Heart right ventricle (tissue), 16 donors: ENCODE measurements around the gene TOPAZ1. TPM values are rescaled to one million over a fixed set of nuclear protein-coding genes. Genes with fewer than 3 reads are reported as not detected.

Source experiments
- ATAC-seq, 8 donors: fragments of 200-7000 bp; cut with Tn5 transposase; one replicate each; pipeline ENCODE4 v1.9.1; 2020; ENCODE audit warnings: mild to moderate bottlenecking in 8 of 8, moderate library complexity in 8 of 8, moderate number of reproducible peaks in 1 of 8
- DNase-seq, 2 donors: peaks; one replicate each; pipeline ENCODE4 v3.0.0-alpha.2; 2020
- H3K27ac ChIP-seq, 10 donors: fragments of 200-600 bp; sonication (generic) in 2 of 10; one replicate each; pipeline versions ENCODE4 v1.5.0 to v1.8.0; 2020 to 2022; ENCODE audit warnings: mild to moderate bottlenecking in 3 of 10
- H3K27me3 ChIP-seq, 7 donors: fragments of 200-600 bp; one replicate each; pipeline ENCODE4 v1.8.0; 2021 to 2022; ENCODE audit warnings: mild to moderate bottlenecking in 2 of 7
- H3K36me3 ChIP-seq, 9 donors: fragments of 200-600 bp; sonication (generic) in 1 of 9; one replicate each; pipeline versions ENCODE4 v1.5.0 to v1.8.0; 2020 to 2022; ENCODE audit warnings: mild to moderate bottlenecking in 2 of 9
- H3K4me1 ChIP-seq, 9 donors: fragments of 200-600 bp; sonication (generic) in 1 of 9; one replicate each; pipeline versions ENCODE4 v1.5.0 to v1.8.0; 2020 to 2022; ENCODE audit warnings: mild to moderate bottlenecking in 4 of 9
- H3K4me3 ChIP-seq, 10 donors: fragments of 200-600 bp; sonication (generic) in 2 of 10; one replicate each; pipeline versions ENCODE4 v1.5.0 to v1.8.0; 2020 to 2022; ENCODE audit warnings: mild to moderate bottlenecking in 7 of 10, moderate library complexity in 2 of 10
- H3K9me3 ChIP-seq, 11 donors: fragments of 200-600 bp in 10 of 11; sonication (generic) in 2 of 11; one replicate each; pipeline versions ENCODE4 v1.5.0 to v1.8.0; 2013 to 2022; ENCODE audit warnings: mild to moderate bottlenecking in 2 of 11, control low read depth in 1 of 11, moderate library complexity in 1 of 11
- CTCF ChIP-seq, 9 donors: fragments of 200-600 bp; sonication (generic) in 2 of 9; IDR thresholded peaks; one replicate each; pipeline versions ENCODE4 v1.5.0 to v1.8.0; 2021 to 2022; ENCODE audit warnings: antibody characterized with exemption in 9 of 9, mild to moderate bottlenecking in 5 of 9, moderate library complexity in 1 of 9
- WGBS, 2 donors: extraction: QIAGEN DNeasy Blood & Tissue Kit; methylation state at CpG; one replicate each; pipeline ENCODE4 v1.1.7; 2013; ENCODE audit warnings: inconsistent platforms in 1 of 2; 5-methylcytosine and 5-hydroxymethylcytosine counted together
- intact Hi-C, 10 donors: fragments of 100-400 bp; cut with DNase I; formaldehyde crosslinking; loops; one replicate each; pipeline versions ENCODE4 v1.11.1 to v1.14.2; 2022
- polyA plus RNA-seq, 2 donors: library from polyadenylated mRNA; stranded (reverse); fragments of 200-250 nt; gene quantifications; one replicate each; pipeline ENCODE4 v1.2.3, GENCODE V29; 2013
- total RNA-seq, 10 donors: library from RNA; stranded (reverse); fragmentation: NEBNext Ultra II Directional in 3 of 10; extraction: Animal tissue kit (Norgen Biotek cat#: 25700) in 3 of 10; gene quantifications; one replicate each; pipeline versions ENCODE4 v1.2.1 to v1.2.4, GENCODE V29; 2021 to 2023
- donor health status: Arrhythmogenic right ventricular cardiomyopathy.
- donor health status: ischemic (EF 13 %, LVEDD 7.1; RV severe dilation, severe dysfunction).
- donor health status: healthy with polysubstance abuse.
- donor health status: DM: no; HTN: yes; CAD: no.
- donor health status: DM: no; HTN: no; CAD: no.
- donor health status: ischemic (EF 25% LVEDD 6.9; RV normal size, moderate dysfunction).
- donor health status: ischemic (EF 25% LVEDD 5.7; RV mildly dilated, moderate dysfunction).
- donor health status: healthy.
- donor health status: DM: yes; HTN: yes; CAD: no.
- donor health status: Ischemic cardiomyopathy.
- donor health status: ischemic (EF 35%, LVEDD 5.7; RV mildly dilated, moderate dysfunction).
- donor health status: nonischemic (EF 11% LVEDD 7.7; RV severe dilation, severe dysfunction).
- donor health status: DM: yes; HTN: yes; CAD: no.
- donor health status: PGD.
- donor health status: ischemic (EF 29% LVEDD 5.4; RV normal size, mild dysfunction).
- donor health status: nonischemic (EF 23%, LVEDD 6.1; RV moderate dilation, normal function).

Gene TOPAZ1
- total and polyA plus RNA-seq, 12 donors: not detected

- intact Hi-C loops: loop anchor here in 5 of 10 donors (2.0 to 10.0 kb wide), 4 partner anchors 99 to 177 kb away; no protein-coding TSS in a partner anchor
- Histone ChIP-seq H3K27ac (peak within 1 kb of the TSS; percentile 93 to 98 (median 96)), H3K36me3 (no peaks in the 10 kb centered on the region), H3K4me1 (peaks cover 0 to 44% (median 30%) of the 10 kb centered on the region in 9 donors), H3K27me3 (no peaks in the 10 kb centered on the region), H3K9me3 (no peaks in the 10 kb centered on the region), H3K4me3 (peak within 1 kb of the TSS; percentile 49 to 84 (median 70))
- TF ChIP-seq CTCF (IDR thresholded peaks at IDR 0.05): no peak
- WGBS, 2 donors: 0% methylated on average over 77 of the region's 77 CpGs
- DNase-seq (peak; percentile 97), ATAC-seq (peak; percentile 97 to 99 (median 98))
Observed at GRCh38 chr3:44338010-44338827, 96.5 kb downstream of the TOPAZ1 start, which contains the start of gene TCAIM. Gene TCAIM, plus strand, starts transcription at chr3:44338766. Its CDS starts 16,017 bp downstream, at chr3:44354783.

GRCh38 chr3:44338828-44339127, 97.1 kb downstream of the TOPAZ1 start:
- TF ChIP-seq CTCF (IDR thresholded peaks at IDR 0.05): peak in 1 of 9 donors; percentile 9
- intact Hi-C loops: loop anchor here in 5 of 10 donors (2.0 to 10.0 kb wide), 4 partner anchors 99 to 176 kb away; no protein-coding TSS in a partner anchor
- ATAC-seq (no peak), DNase-seq (no peak)
- Histone ChIP-seq H3K4me1 (peaks cover 0 to 44% (median 34%) of the 10 kb centered on the region in 9 donors), H3K4me3 (peak overlapping the region; percentile 49 to 84 (median 70)), H3K27me3 (no peaks in the 10 kb centered on the region), H3K9me3 (no peaks in the 10 kb centered on the region), H3K36me3 (no peaks in the 10 kb centered on the region), H3K27ac (peak overlapping the region; percentile 93 to 98 (median 96))
- WGBS, 2 donors: 0 to 1% methylated on average over 15 of the region's 15 CpGs

- intact Hi-C loops: loop anchor here in 5 of 10 donors (2.0 to 10.0 kb wide), 4 partner anchors 98 to 175 kb away; no protein-coding TSS in a partner anchor
- peak overlapping the region; percentile 49 to 84 (median 70) for H3K4me3 ChIP-seq
- ATAC-seq (no peak), DNase-seq (no peak)
- no peaks in the 10 kb centered on the region for H3K9me3 ChIP-seq
- H3K27me3 ChIP-seq: no peaks in the 10 kb centered on the region
- no peak for TF ChIP-seq CTCF (IDR thresholded peaks at IDR 0.05)
- H3K27ac ChIP-seq: peak overlapping the region; percentile 93 to 98 (median 96)
- H3K4me1 ChIP-seq: peaks cover 0 to 44% (median 34%) of the 10 kb centered on the region in 9 donors
- no peaks in the 10 kb centered on the region for H3K36me3 ChIP-seq
- 20 to 26% methylated on average over 11 of the region's 11 CpGs for WGBS, 2 donors
Observed at GRCh38 chr3:44339181-44340057, 97.7 kb downstream of the TOPAZ1 start.

- Histone ChIP-seq H3K4me1 (peaks cover 0 to 44% (median 34%) of the 10 kb centered on the region in 9 donors), H3K4me3 (peak overlapping the region in 7 of 10 donors; percentile 49 to 84 (median 71)), H3K27me3 (no peaks in the 10 kb centered on the region), H3K27ac (peak overlapping the region in 7 of 10 donors; percentile 95 to 98 (median 96)), H3K9me3 (no peaks in the 10 kb centered on the region), H3K36me3 (no peaks in the 10 kb centered on the region)
- 51 to 66% methylated on average over 3 of the region's 3 CpGs for WGBS, 2 donors
- ATAC-seq (no peak), DNase-seq (no peak)
- no peak for TF ChIP-seq CTCF (IDR thresholded peaks at IDR 0.05)
- intact Hi-C loops: no loop called here
Observed at GRCh38 chr3:44340058-44340395, 98.3 kb downstream of the TOPAZ1 start.
